Measurements from ENCODE around the gene ZNF714.

ZNF714 gene

GRCh38 chr19:21082011-21082975 lies at the start of gene ZNF714:
ZNF714 (plus strand) TSS chr19:21082203; CDS start chr19:21098269, 16,066 bp downstream.
- DNase-seq (ENCODE audit: low read depth in 2 of 2): peak; percentile 68 to 76

GRCh38 chr19:21045028-21045427 lies 37.0 kb upstream of the ZNF714 start:
- DNase-seq (ENCODE audit: low read depth in 2 of 2): no peak

- DNase-seq (ENCODE audit: low read depth in 2 of 2): no peak
Observed at GRCh38 chr19:21046489-21046888, 35.5 kb upstream of the ZNF714 start.

- DNase-seq (ENCODE audit: low read depth in 2 of 2): no peak
Observed at GRCh38 chr19:21047716-21048115, 34.3 kb upstream of the ZNF714 start.

- DNase-seq (ENCODE audit: low read depth in 2 of 2): no peak
Observed at GRCh38 chr19:21052902-21053301, 29.1 kb upstream of the ZNF714 start.

GRCh38 chr19:21065336-21065735 lies 16.7 kb upstream of the ZNF714 start:
- no peak for DNase-seq (ENCODE audit: low read depth in 2 of 2)

GRCh38 chr19:21084343-21084742 lies 2.3 kb downstream of the ZNF714 start:
- DNase-seq (ENCODE audit: low read depth in 2 of 2): no peak

GRCh38 chr19:21087871-21088270 lies 5.9 kb downstream of the ZNF714 start:
- no peak for DNase-seq (ENCODE audit: low read depth in 2 of 2)

GRCh38 chr19:21092109-21092508 lies 10.1 kb downstream of the ZNF714 start:
- DNase-seq (ENCODE audit: low read depth in 2 of 2): no peak

- DNase-seq (ENCODE audit: low read depth in 2 of 2): no peak
Observed at GRCh38 chr19:21094347-21095025, 12.5 kb downstream of the ZNF714 start.

- DNase-seq (ENCODE audit: low read depth in 2 of 2): no peak
Observed at GRCh38 chr19:21098291-21098690, 16.3 kb downstream of the ZNF714 start.

- DNase-seq (ENCODE audit: low read depth in 2 of 2): no peak
Observed at GRCh38 chr19:21101521-21102242, 19.7 kb downstream of the ZNF714 start.

GRCh38 chr19:21109116-21109515 lies 27.1 kb downstream of the ZNF714 start:
- DNase-seq (ENCODE audit: low read depth in 2 of 2): no peak

- no peak for DNase-seq (ENCODE audit: low read depth in 2 of 2)
Observed at GRCh38 chr19:21110183-21110582, 28.2 kb downstream of the ZNF714 start.

GRCh38 chr19:21115430-21115829 lies 33.4 kb downstream of the ZNF714 start:
- no peak for DNase-seq (ENCODE audit: low read depth in 2 of 2)

- DNase-seq (ENCODE audit: low read depth in 2 of 2): no peak
Observed at GRCh38 chr19:21117041-21117907, 35.3 kb downstream of the ZNF714 start.

GRCh38 chr19:21126078-21126477 lies 44.1 kb downstream of the ZNF714 start:
- no peak for DNase-seq (ENCODE audit: low read depth in 2 of 2)

GRCh38 chr19:21127001-21127400 lies 45.0 kb downstream of the ZNF714 start:
- no peak for DNase-seq (ENCODE audit: low read depth in 2 of 2)

- no peak for DNase-seq (ENCODE audit: low read depth in 2 of 2)
Observed at GRCh38 chr19:21127898-21128297, 45.9 kb downstream of the ZNF714 start.

- no peak for DNase-seq (ENCODE audit: low read depth in 2 of 2)
Observed at GRCh38 chr19:21128901-21129698, 47.1 kb downstream of the ZNF714 start.

All from stimulated activated CD4-positive, alpha-beta T cell treated with anti-CD3 and anti-CD28 coated beads, Interleukin-12 subunit alpha, Interleukin-12 subunit beta, amount 100 ng/mL, for 24 hours (primary cell).